OCI-LY7 (cell line): ENCODE measurements around the gene PALLD.

Experiments used
- EZH2phosphoT487 ChIP-seq: fragments of 200-600 bp; sonication (generic); IDR thresholded peaks from 2 replicates; pipeline ENCODE4 v1.6.1; 2018; ENCODE audit warnings: low read depth, borderline replicate concordance, mild to moderate bottlenecking, mixed run types, antibody characterized with exemption, low read length, moderate library complexity, mixed read lengths
- TF ChIP-seq, protein P1 (sequence below): fragments of 200-600 bp; sonication (generic); conservative IDR thresholded peaks from 2 replicates; pipeline ENCODE4 v1.5.1; 2014; ENCODE audit warnings: mild to moderate bottlenecking, antibody characterized with exemption, low read length, moderate library complexity, mixed read lengths

DNA sequence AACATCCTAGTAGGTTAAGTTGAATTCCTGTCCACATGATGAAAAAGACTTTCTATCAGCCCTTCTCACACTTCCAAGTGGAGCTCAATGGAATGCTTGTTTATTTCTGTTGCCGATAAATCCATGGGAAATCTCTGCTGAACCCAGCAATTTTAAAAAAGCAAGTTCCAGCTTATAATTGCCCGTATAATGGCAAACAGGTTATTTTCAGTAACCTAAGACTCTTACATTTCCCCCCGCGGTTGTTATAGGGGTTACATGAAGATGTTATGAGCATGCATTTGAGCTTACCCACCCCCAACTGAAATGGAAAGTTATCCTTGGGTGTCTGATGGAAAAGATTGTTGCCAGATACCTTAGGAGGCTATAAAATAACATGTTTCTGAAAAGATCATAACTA, 136.2 kb downstream of the PALLD start:
- TF ChIP-seq, protein P1, sequence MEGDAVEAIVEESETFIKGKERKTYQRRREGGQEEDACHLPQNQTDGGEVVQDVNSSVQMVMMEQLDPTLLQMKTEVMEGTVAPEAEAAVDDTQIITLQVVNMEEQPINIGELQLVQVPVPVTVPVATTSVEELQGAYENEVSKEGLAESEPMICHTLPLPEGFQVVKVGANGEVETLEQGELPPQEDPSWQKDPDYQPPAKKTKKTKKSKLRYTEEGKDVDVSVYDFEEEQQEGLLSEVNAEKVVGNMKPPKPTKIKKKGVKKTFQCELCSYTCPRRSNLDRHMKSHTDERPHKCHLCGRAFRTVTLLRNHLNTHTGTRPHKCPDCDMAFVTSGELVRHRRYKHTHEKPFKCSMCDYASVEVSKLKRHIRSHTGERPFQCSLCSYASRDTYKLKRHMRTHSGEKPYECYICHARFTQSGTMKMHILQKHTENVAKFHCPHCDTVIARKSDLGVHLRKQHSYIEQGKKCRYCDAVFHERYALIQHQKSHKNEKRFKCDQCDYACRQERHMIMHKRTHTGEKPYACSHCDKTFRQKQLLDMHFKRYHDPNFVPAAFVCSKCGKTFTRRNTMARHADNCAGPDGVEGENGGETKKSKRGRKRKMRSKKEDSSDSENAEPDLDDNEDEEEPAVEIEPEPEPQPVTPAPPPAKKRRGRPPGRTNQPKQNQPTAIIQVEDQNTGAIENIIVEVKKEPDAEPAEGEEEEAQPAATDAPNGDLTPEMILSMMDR: no peak
- no peak for TF ChIP-seq EZH2phosphoT487
